ENCODE measurements around the gene ARHGEF6. TPM values are rescaled to one million over a fixed set of nuclear protein-coding genes. Genes with fewer than 3 reads are reported as not detected.
"Not testable (repeated sequence)": the region's sequence is repeated elsewhere in the genome, so short reads cannot be mapped to it uniquely, and the experiment has no call there.

ARHGEF6 gene
- polyA plus RNA-seq, 4 donors: 11.7 to 13.5 (median 12.2) TPM

DNA sequence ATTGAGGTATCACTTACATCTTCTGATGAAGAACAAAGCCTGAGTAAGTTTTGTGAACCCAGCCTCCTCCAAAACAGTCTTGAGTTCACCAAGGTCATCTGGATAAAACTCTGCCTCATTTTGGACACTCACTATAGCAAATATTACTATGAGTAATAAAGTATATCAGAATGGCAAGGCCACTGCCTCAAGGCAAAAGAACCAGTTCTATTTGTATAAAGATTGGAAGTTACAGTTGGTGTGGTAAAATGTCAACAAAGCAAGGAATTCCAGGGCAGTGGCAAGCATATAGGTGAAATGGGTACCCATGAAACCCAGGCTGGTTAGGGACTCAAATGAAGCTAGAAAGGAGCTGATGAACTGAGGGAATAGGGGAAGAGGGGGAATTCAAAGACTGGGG lies 2.4 kb upstream of the ARHGEF6 start:
- DNase-seq (ENCODE audit: low read depth in 4 of 4, low spot score in 3 of 4): no peak

DNA sequence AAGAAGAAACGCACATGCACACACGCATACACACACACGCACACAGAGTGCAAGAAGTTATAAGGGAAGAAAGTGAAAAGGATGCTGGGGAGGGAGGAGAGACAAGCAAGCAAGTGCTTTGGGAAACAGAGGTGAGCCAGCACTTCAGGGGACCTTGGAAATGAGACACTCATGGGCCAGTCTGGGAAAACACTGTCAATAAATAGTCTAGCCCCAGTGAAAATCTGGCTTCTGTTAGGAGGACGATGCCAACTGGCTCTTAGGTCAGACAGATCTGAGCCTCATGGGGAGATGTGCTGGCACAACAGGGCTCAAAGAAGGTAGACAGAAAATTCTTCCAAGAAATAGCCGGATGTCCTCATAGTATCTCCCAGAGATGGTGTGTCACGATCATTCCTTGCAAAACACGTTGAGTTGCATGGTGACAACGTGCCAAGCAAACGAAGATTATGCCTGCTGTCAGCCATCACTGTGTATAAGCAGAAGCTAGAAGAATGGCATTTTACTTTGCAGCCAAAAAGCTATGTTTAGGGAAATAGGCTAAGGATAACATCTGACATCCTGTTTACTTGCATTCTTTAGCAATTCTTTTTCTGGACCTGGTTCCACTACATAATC lies 557 bp upstream of the ARHGEF6 start:
- DNase-seq (ENCODE audit: low read depth in 4 of 4, low spot score in 3 of 4): no peak

GRCh38 chrX:136780241-136780640 lies 491 bp downstream of the ARHGEF6 start:
- DNase-seq (ENCODE audit: low read depth in 4 of 4, low spot score in 3 of 4): no peak

GRCh38 chrX:136779346-136779781 lies 1.4 kb downstream of the ARHGEF6 start:
- DNase-seq (ENCODE audit: low read depth in 4 of 4, low spot score in 3 of 4): no peak

GRCh38 chrX:136778916-136779315 lies 1.8 kb downstream of the ARHGEF6 start:
- no peak for DNase-seq (ENCODE audit: low read depth in 4 of 4, low spot score in 3 of 4)

DNA sequence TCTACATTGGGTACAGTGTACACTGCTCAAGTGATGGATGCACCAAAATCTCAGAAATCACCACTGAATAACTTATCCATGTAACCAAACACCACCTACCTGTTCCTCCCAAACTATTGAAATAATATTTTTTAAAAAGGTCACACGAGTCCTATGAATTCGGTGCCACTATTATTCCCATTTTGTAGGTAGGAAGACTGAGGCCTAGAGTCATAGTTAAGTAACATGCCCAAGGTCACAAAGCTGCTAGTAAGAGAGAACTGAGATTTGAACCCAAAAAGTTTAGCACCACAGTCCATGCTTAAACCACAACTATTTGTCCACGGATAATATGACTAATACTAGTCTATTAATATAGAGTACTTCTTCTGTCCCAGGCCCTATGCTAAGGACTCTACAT lies 2.7 kb downstream of the ARHGEF6 start:
- DNase-seq (ENCODE audit: low read depth in 4 of 4, low spot score in 3 of 4): no peak

DNA sequence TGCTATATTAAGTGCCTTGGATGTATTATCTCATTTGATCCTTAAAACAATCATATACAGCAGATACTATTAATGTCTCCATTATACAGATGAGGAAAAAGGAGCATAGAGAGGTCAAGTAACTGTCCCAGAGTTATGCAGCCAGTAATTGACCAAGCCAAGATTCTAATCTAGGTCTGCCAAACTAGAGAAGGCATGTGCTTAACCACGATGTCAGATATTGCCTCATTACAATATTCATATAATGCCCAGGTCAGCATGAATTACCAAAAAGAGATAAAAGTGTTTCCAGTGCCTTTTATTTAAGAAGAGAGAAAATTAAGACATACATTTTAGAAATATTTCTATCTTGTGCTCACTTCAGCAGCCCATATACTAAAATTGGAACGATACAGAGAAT lies 7.1 kb downstream of the ARHGEF6 start:
- no peak for DNase-seq (ENCODE audit: low read depth in 4 of 4, low spot score in 3 of 4)

- DNase-seq (ENCODE audit: low read depth in 4 of 4, low spot score in 3 of 4): not testable (repeated sequence)
These were observed 8.9 kb downstream of the ARHGEF6 start for GRCh38 chrX:136771869-136772268.

DNA sequence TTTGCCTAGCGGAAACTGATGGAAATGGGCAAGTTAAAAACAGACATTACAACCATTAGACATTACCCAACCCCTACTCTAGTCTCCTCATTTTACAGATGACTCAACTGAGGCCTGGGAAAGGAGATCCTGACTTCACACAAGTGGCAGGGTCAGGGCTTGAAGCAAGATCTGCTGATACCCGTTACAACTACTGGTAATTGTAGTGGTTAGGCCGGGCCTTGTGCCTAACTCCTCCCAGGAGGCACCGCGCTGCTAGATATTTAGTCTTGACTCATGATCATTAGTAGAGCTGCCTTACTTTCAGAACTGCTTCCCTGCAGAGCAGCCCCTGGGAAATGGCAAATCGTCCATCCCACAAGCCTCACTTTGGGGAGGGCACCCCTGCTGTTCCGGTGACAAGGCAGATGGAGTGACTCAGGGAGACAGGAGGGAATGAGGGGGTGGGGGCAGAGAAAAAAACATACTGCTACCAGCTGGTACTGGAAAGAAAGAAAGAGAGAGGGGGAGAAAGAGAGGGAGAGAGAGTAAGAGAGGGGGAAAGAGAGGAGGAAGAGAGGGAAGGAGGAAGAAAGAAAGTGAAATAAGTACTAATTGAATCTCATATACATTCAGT lies 12.2 kb downstream of the ARHGEF6 start:
- DNase-seq (ENCODE audit: low read depth in 4 of 4, low spot score in 3 of 4): no peak

GRCh38 chrX:136767104-136767941 lies 13.4 kb downstream of the ARHGEF6 start:
- DNase-seq (ENCODE audit: low read depth in 4 of 4, low spot score in 3 of 4): peak in 2 of 4 donors; percentile 20 to 33

DNA sequence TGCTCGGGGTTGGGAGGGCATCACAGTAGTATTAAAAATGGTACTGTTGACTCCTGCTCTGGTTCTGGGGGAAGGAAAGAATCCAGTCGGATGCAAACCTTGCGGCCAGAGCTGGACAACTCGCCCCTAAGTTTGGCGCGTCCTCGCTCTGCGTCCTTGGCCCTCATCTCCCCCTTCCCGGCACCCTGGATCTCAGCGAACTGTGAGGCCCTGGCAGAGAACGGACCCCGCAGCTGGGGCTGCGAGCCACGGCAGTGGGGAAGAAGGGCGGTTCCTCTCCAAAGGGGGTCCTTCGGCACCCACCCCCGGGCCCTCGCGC lies 14.0 kb downstream of the ARHGEF6 start:
- DNase-seq (ENCODE audit: low read depth in 4 of 4, low spot score in 3 of 4): no peak

- DNase-seq (ENCODE audit: low read depth in 4 of 4, low spot score in 3 of 4): no peak
These were observed 14.8 kb downstream of the ARHGEF6 start for GRCh38 chrX:136765821-136766356.

GRCh38 chrX:136764206-136764605 lies 16.5 kb downstream of the ARHGEF6 start:
- DNase-seq (ENCODE audit: low read depth in 4 of 4, low spot score in 3 of 4): no peak

DNA sequence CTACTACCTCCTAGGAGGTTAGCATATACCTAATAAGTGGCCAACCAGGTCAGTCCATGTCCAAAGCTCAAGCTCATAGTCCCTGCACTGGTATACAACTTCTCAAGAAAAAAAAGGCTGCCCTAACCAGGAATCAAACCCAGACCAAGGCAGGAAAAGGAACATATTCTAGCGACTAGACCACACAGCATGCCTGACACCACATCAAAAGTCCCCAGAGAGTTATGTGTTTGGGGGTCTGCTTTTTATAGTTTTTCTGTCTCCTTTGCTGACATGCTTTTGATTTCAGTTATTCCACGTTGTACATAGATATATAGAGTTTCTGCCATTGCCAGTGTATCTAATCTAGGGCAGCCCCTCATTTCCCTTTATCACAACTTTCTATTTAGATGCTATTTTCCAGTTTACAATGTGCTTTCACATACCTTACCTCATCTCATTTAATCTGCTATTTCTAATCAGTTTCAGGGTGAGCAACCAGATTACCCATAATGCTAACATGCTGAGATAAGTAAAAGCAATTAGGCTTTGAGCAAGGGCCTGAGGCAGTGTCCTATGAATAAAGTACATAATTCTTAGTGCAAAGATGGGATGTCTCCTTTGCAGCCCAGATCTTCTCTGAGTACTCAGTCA lies 17.8 kb downstream of the ARHGEF6 start:
- DNase-seq (ENCODE audit: low read depth in 4 of 4, low spot score in 3 of 4): no peak

DNA sequence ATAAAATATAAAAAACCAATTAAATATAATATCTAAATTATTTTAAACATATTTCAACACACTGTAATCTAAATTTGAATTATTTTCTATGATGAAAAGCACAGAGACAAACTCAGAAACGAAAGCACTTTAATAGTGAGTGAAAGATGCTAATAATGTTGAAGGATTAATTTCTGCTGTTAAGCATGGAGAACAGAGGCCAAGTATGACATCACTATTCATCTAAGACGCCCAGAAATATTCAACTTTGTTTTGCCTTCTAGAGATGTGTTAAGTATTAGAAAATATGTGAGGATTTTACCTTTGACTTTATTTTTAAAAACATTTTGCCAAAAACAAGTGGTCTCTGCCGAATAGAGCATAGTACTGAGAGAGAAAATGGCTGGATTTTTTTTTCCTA lies 19.3 kb downstream of the ARHGEF6 start:
- DNase-seq (ENCODE audit: low read depth in 4 of 4, low spot score in 3 of 4): no peak

- no peak for DNase-seq (ENCODE audit: low read depth in 4 of 4, low spot score in 3 of 4)
These were observed 20.8 kb downstream of the ARHGEF6 start for GRCh38 chrX:136759968-136760367.

DNA sequence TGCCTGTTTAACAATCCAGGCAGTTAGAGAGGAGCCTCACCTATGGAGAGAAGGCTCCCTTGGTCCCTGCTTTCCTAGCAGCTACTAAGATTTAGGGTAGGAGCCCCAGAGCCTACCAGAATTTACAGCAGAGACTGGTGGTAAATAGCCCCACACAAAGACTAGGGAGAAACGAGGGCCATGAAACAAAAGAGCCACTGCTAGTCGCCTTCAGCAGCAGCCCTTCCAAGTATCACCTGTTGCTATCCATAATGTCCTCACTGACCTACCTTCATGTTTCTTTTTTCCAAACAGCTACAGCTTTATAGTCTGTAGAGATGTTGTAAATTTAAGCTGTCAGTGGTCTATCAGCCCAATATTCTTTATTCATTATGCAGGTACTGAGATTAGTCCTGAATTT lies 25.3 kb downstream of the ARHGEF6 start:
- no peak for DNase-seq (ENCODE audit: low read depth in 4 of 4, low spot score in 3 of 4)

DNA sequence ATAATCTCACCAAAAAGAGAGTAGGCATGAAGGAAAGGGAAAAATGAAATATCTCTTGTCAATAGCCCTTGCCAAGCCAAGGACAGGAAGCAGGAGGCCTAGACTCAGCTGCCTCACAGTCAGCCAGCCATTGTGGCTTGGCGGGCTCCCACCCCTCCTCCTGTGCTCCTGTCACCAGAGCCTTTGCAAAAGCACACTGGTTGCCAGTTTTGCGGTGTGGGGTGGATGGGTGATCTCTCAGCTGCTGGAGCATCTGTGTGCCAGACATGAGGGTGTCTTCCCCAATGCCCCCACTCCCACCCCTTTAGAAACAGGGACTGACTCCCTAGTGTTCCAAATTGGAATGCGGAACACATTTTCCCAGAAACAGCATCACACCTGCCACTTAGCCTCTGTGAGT lies 26.1 kb downstream of the ARHGEF6 start:
- no peak for DNase-seq (ENCODE audit: low read depth in 4 of 4, low spot score in 3 of 4)

DNA sequence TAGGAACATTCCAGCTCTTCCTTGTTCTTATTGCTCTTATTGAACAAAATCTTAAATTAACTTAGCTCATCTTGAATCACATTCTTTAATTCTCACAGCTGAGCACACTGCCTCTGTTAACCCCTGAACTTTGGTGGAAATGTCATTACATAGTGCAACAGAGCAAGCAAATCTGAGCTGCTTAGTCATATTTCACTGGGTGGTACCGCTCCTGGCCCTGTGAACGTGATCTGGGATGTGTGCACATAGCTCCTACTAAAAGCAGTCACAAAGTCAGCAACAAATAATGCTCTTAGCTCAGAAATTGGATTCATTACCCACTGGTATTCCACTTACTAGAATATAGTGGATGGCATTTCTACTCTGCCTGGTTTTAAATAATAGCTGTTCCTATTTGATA lies 27.9 kb downstream of the ARHGEF6 start:
- DNase-seq (ENCODE audit: low read depth in 4 of 4, low spot score in 3 of 4): no peak

DNA sequence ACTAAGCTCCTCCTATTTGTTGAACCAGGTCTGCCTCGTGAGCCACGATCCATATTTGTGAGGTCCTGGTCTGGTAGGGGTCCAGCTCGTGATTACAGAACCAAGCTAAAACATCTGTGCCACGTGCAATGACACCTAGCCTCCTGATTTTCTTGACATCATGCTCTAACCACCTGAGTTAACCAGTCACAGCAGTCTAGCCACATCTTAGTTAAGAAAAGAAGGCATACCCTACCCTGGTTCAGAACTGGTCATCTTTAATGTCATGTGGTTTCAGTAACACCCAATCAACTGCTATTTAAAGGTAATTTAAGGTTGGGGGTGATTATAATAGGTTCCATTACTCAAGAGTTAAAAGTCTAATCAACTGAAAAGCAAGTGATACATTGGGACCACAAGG lies 28.4 kb downstream of the ARHGEF6 start:
- DNase-seq (ENCODE audit: low read depth in 4 of 4, low spot score in 3 of 4): no peak

GRCh38 chrX:136750364-136750763 lies 30.4 kb downstream of the ARHGEF6 start:
- DNase-seq (ENCODE audit: low read depth in 4 of 4, low spot score in 3 of 4): no peak

Measured in left renal pelvis (tissue), 4 donors.